Vagina (tissue), 2 donors: ENCODE measurements around the gene PLEKHM2. TPM values are rescaled to one million over a fixed set of nuclear protein-coding genes. Genes with fewer than 3 reads are reported as not detected.

Experiments
- DNase-seq, 2 donors: peaks; one replicate each; pipeline ENCODE4 v3.0.0-alpha.2; 2017; ENCODE audit errors: extremely low spot score in 2 of 2
- H3K27ac ChIP-seq: fragments of 200-600 bp; sonication (generic); one replicate; pipeline ENCODE4 v1.5.1; 2019
- H3K27me3 ChIP-seq: fragments of 200-600 bp; sonication (generic); one replicate; pipeline ENCODE4 v1.5.1; 2019
- H3K36me3 ChIP-seq, 2 donors: fragments of 200-600 bp; sonication (generic); one replicate each; pipeline ENCODE4 v1.5.1; 2017 to 2019
- H3K4me1 ChIP-seq: fragments of 200-600 bp; sonication (generic); one replicate; pipeline ENCODE4 v1.5.1; 2019
- H3K4me3 ChIP-seq, 2 donors: fragments of 200-600 bp; sonication (generic); 1 replicate in 1 of 2; 2 replicates in 1 of 2; pipeline ENCODE4 v1.5.1; 2016 to 2019
- H3K9me3 ChIP-seq: fragments of 200-600 bp; sonication (generic); one replicate; pipeline ENCODE4 v1.5.1; 2019
- POLR2A ChIP-seq, 2 donors: fragments of 450-650 bp; IDR thresholded peaks; one replicate each; pipeline ENCODE4 v1.6.1; 2017; ENCODE audit warnings: antibody characterized with exemption in 2 of 2, mild to moderate bottlenecking in 2 of 2, moderate library complexity in 2 of 2
- POLR2AphosphoS5 ChIP-seq, 2 donors: sonication (generic); formaldehyde crosslinking; IDR thresholded peaks; one replicate each; pipeline ENCODE4 v1.9.0; 2017; ENCODE audit warnings: antibody characterized with exemption in 2 of 2, mild to moderate bottlenecking in 2 of 2, low read depth in 1 of 2; ENCODE audit not compliant: insufficient read depth in 1 of 2
- intact Hi-C: fragments of 100-400 bp; cut with DNase I; formaldehyde crosslinking; loops from one replicate; pipeline ENCODE4 v1.15.1; 2023
- total RNA-seq: library from RNA; depleted of rRNA; stranded (reverse); fragments of >200 nt; gene quantifications from one replicate; pipeline ENCODE4 v1.2.3, GENCODE V29; 2016
- TF ChIP-seq, protein P1 (sequence below), 3 experiments: fragments of 450-650 bp in 2 of 3; fragments of 200-600 bp in 1 of 3; sonication (generic) in 1 of 3; IDR thresholded peaks; one replicate each; pipeline ENCODE4 v1.5.1; 2017 to 2019; ENCODE audit warnings: antibody characterized with exemption in 3 of 3, mild to moderate bottlenecking in 2 of 3, moderate library complexity in 2 of 3

The PLEKHM2 gene
- total RNA-seq, 1 donor from 2014 or later = 56.2 TPM

DNA sequence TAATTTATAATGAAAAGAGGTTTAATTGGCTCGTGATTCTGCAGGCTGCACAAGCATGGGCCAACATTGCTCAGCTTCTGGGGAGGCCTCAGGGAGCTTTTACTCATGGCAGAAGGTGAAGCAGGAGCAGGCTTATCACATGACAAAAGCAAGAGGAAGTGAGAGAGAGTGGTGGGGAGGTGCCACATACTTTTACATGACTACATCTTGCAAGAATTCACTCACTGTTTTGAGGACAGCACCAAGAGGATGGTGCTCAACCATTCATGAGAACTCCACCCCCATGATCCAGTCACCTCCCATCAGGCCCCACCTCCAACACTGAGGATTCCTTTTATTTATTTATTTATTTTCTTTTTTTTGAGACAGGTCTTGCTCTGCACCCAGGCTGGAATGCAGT, 5.5 kb upstream of the PLEKHM2 start:
- Histone ChIP-seq H3K36me3 (no peaks in the 10 kb centered on the region), H3K4me3 (no peak overlapping the region), H3K27me3 (no peaks in the 10 kb centered on the region), H3K9me3 (no peaks in the 10 kb centered on the region), H3K4me1 (peaks cover 32% of the 10 kb centered on the region), H3K27ac (no peak overlapping the region)
- DNase-seq = no peak
- TF ChIP-seq POLR2A (IDR thresholded peaks at IDR 0.05) = no peak
- TF ChIP-seq POLR2AphosphoS5 (IDR thresholded peaks at IDR 0.05; ENCODE audit: insufficient read depth in 1 of 2, low read depth in 1 of 2) = no peak
- TF ChIP-seq, protein P1, sequence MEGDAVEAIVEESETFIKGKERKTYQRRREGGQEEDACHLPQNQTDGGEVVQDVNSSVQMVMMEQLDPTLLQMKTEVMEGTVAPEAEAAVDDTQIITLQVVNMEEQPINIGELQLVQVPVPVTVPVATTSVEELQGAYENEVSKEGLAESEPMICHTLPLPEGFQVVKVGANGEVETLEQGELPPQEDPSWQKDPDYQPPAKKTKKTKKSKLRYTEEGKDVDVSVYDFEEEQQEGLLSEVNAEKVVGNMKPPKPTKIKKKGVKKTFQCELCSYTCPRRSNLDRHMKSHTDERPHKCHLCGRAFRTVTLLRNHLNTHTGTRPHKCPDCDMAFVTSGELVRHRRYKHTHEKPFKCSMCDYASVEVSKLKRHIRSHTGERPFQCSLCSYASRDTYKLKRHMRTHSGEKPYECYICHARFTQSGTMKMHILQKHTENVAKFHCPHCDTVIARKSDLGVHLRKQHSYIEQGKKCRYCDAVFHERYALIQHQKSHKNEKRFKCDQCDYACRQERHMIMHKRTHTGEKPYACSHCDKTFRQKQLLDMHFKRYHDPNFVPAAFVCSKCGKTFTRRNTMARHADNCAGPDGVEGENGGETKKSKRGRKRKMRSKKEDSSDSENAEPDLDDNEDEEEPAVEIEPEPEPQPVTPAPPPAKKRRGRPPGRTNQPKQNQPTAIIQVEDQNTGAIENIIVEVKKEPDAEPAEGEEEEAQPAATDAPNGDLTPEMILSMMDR (IDR thresholded peaks at IDR 0.05) = no peak
- intact Hi-C loops = no loop called here

DNA sequence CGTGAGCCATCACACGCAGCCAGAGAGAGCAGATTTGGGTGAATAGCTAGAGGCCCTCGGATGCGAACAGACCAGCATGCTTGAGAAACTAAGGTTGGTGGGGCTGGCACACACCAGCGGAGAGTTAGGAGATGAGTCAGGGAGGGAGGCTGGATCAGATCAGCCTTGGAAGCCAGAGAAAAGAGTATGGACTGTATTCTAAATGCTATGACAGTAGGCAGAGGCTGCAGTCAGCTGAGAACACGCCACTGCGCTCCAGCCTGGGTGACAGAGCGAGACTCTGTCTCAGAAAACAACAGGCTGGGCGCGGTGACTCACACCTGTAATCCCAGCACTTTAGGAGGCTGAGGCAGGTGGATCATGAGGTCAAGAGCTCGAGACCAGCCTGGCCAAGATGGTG, 4.0 kb upstream of the PLEKHM2 start:
- Histone ChIP-seq H3K27ac (peak overlapping the region; percentile 99), H3K36me3 (no peaks in the 10 kb centered on the region), H3K27me3 (no peaks in the 10 kb centered on the region), H3K4me3 (no peak overlapping the region), H3K4me1 (peaks cover 36% of the 10 kb centered on the region), H3K9me3 (no peaks in the 10 kb centered on the region)
- intact Hi-C loops = no loop called here
- TF ChIP-seq, protein P1 (IDR thresholded peaks at IDR 0.05) = no peak
- TF ChIP-seq POLR2AphosphoS5 (IDR thresholded peaks at IDR 0.05; ENCODE audit: insufficient read depth in 1 of 2, low read depth in 1 of 2) (no peak), POLR2A (IDR thresholded peaks at IDR 0.05) (no peak)
- DNase-seq = no peak

DNA sequence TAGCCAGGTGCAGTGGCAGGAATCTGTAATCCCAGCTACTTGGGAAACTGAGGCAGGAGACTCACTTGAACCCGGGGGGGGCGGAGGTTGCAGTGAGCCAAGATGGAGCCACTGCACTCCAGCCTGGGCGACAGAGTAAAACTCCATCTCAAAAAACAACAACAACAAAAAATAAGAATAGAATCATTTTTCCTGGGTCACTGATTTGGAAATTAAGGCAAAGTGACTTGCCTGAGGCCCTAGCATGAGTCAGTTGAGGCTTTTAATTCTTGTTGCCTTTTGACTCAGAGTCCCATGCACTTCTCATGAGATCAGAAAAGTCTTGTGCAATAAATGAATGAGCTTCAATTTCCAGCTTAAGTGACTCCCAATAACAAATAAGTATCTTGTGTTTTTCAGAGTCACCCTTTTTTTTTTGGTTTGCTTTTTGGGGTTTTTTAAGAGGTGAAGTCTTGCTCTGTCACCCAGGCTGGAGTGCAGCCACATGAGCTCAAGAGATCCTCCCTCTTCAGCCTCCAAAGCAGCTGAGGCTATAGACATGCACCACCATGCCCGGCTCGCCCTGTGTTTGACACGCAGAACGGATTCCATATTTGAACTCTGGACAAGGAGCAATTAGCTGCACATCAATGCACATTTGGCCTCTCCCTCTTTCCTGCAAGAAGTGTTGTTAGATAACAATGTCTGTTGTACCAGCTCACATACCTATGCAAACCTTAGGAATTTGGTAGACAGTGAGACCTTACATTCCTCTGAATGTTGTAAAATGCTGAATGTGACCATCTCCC, 3.4 kb upstream of the PLEKHM2 start:
- intact Hi-C loops = no loop called here
- no peak for DNase-seq

DNA sequence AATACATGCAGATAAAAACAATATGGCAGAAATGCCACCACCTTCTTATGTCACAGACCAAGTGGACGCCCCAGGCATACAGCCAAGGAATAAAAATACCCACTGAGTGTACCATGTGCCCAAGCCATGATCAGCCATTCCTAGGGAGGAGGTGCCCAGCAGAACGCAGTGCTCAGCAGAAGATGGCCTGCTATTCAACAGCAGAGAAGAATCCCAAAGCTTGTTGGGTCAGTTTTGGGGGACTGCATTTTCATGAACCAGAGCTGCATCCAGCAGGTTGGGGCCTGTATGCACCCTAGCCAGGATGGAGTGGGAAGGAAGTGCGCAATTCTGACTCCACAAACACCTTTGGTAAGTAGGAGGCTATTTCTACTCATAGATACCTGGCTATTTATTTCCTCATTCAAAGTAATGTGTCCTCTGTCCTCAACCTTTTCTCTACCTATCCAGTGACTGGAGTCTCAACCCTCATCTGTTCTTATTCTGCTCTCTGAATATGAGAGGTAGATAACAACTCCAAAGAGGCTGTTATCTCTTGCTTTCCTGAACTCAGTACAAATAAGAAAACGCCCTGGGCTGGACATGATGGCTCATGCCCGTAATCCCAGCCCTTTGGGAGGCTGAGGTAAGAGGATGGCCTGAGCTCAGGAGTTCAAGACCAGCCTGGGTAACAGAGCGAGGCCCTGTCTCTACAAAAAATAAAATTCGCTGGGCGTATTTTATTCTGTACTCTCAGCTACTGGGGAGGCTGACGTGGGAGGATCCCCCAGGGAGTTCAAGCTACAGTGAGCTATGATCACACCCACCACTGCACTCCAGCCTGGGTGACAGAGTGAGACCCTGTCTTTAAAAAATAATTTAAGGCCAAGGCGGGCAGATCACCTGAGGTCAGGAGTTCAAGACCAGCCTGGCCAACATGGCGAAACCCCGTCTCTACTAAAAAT, 2.5 kb upstream of the PLEKHM2 start:
- peaks cover 49% of the 10 kb centered on the region for H3K4me1 ChIP-seq
- no peak for TF ChIP-seq POLR2A (IDR thresholded peaks at IDR 0.05)
- TF ChIP-seq, protein P1 (IDR thresholded peaks at IDR 0.05) = no peak
- TF ChIP-seq POLR2AphosphoS5 (IDR thresholded peaks at IDR 0.05; ENCODE audit: insufficient read depth in 1 of 2, low read depth in 1 of 2) = no peak
- H3K4me3 ChIP-seq = no peak overlapping the region
- no peaks in the 10 kb centered on the region for H3K36me3 ChIP-seq
- no peak for DNase-seq
- intact Hi-C loops = no loop called here
- no peaks in the 10 kb centered on the region for H3K27me3 ChIP-seq
- no peaks in the 10 kb centered on the region for H3K9me3 ChIP-seq
- peak overlapping the region; percentile 99 for H3K27ac ChIP-seq

More for the DNA sequence above, 3.4 kb upstream of the PLEKHM2 start:
- Histone ChIP-seq H3K27me3 (no peaks in the 10 kb centered on the region), H3K4me3 (no peak overlapping the region), H3K36me3 (no peaks in the 10 kb centered on the region), H3K27ac (peak overlapping the region; percentile 99), H3K4me1 (peaks cover 40% of the 10 kb centered on the region), H3K9me3 (no peaks in the 10 kb centered on the region)
- no peak for TF ChIP-seq POLR2A (IDR thresholded peaks at IDR 0.05)
- TF ChIP-seq POLR2AphosphoS5 (IDR thresholded peaks at IDR 0.05; ENCODE audit: insufficient read depth in 1 of 2, low read depth in 1 of 2) = peak; percentile 64 to 77

DNA sequence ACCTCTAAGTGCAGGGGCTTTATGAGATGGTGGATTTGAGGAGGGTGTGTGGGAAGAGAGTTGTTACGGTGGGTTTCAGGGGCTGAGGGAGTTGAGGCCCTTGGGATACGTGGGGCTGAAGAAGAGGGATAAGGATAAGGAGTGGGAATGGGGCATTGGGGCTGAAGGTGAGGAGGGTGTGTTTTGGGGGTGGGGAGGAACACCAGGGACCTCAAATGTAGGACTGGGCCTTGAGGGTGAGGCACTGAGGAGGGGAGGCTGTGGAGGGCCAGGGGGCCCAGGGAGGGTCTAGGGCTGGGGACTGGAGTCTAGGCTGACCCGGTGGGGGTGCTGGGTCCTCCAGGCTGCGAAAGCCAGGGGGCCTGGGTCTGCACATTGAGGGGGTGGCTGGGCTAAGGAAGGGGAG, 1.2 kb upstream of the PLEKHM2 start:
- DNase-seq = no peak
- Histone ChIP-seq H3K4me3 (no peak overlapping the region), H3K4me1 (peaks cover 62% of the 10 kb centered on the region), H3K9me3 (no peaks in the 10 kb centered on the region), H3K36me3 (no peaks in the 10 kb centered on the region), H3K27me3 (no peaks in the 10 kb centered on the region), H3K27ac (peak overlapping the region; percentile 99)
- intact Hi-C loops = no loop called here
- TF ChIP-seq, protein P1 (IDR thresholded peaks at IDR 0.05) = no peak
- no peak for TF ChIP-seq POLR2A (IDR thresholded peaks at IDR 0.05)
- TF ChIP-seq POLR2AphosphoS5 (IDR thresholded peaks at IDR 0.05; ENCODE audit: insufficient read depth in 1 of 2, low read depth in 1 of 2) = no peak
